NCI-H345 treated with DMSO at 0.1 percent for 48 hours (cell line): ENCODE data around the gene ADAMTSL3.
"Not testable (repeated sequence)": the region's sequence is repeated elsewhere in the genome, so short reads cannot be mapped to it uniquely, and the experiment has no call there.

Source experiments
- DNase-seq: peaks from one replicate; lab custom pipeline; 2025; ENCODE audit not compliant: unreplicated experiment; lab: John Stamatoyannopoulos, UW

Gene ADAMTSL3

GRCh38 chr15:83747050-83747717 lies 93.3 kb downstream of the ADAMTSL3 start:
- DNase-seq: no peak

- DNase-seq: no peak
These were observed 93.8 kb downstream of the ADAMTSL3 start for GRCh38 chr15:83747718-83748110.

- no peak for DNase-seq
These were observed 100.1 kb downstream of the ADAMTSL3 start for GRCh38 chr15:83753872-83754493.

- not testable (repeated sequence) for DNase-seq
These were observed 103.4 kb downstream of the ADAMTSL3 start for GRCh38 chr15:83757291-83757690.

- DNase-seq: no peak
These were observed 108.4 kb downstream of the ADAMTSL3 start for GRCh38 chr15:83762367-83762766.

- no peak for DNase-seq
These were observed 110.4 kb downstream of the ADAMTSL3 start for GRCh38 chr15:83764201-83764838.

- DNase-seq: no peak
These were observed 112.4 kb downstream of the ADAMTSL3 start for GRCh38 chr15:83766339-83766738.

GRCh38 chr15:83767741-83768140 lies 113.8 kb downstream of the ADAMTSL3 start:
- no peak for DNase-seq

- no peak for DNase-seq
These were observed 115.6 kb downstream of the ADAMTSL3 start for GRCh38 chr15:83769411-83769999.

- no peak for DNase-seq
These were observed 121.8 kb downstream of the ADAMTSL3 start for GRCh38 chr15:83775738-83776137.

- DNase-seq: no peak
These were observed 123.1 kb downstream of the ADAMTSL3 start for GRCh38 chr15:83776986-83777385.

- DNase-seq: no peak
These were observed 129.3 kb downstream of the ADAMTSL3 start for GRCh38 chr15:83783227-83783626.

GRCh38 chr15:83784975-83785374 lies 131.1 kb downstream of the ADAMTSL3 start:
- no peak for DNase-seq

GRCh38 chr15:83786336-83786735 lies 132.4 kb downstream of the ADAMTSL3 start:
- DNase-seq: no peak

- no peak for DNase-seq
These were observed 139.1 kb downstream of the ADAMTSL3 start for GRCh38 chr15:83793069-83793468.

- DNase-seq: no peak
These were observed 140.3 kb downstream of the ADAMTSL3 start for GRCh38 chr15:83794209-83794608.

- DNase-seq: no peak
These were observed 155.4 kb downstream of the ADAMTSL3 start for GRCh38 chr15:83809345-83809744.

- DNase-seq: no peak
These were observed 156.2 kb downstream of the ADAMTSL3 start for GRCh38 chr15:83810110-83810509.

- DNase-seq: no peak
These were observed 159.8 kb downstream of the ADAMTSL3 start for GRCh38 chr15:83813682-83814081.

- no peak for DNase-seq
These were observed 161.6 kb downstream of the ADAMTSL3 start for GRCh38 chr15:83815506-83815905.

GRCh38 chr15:83816124-83816883 lies 162.4 kb downstream of the ADAMTSL3 start:
- no peak for DNase-seq
